Measurements from ENCODE around the gene BORCS5. TPM values are rescaled to one million over a fixed set of nuclear protein-coding genes. Genes with fewer than 3 reads are reported as not detected.
"Not testable (repeated sequence)": the region's sequence is repeated elsewhere in the genome, so short reads cannot be mapped to it uniquely, and the experiment has no call there.

BORCS5 gene
- total RNA-seq, 1 donor from 2014 or later: 17.4 TPM

- H3K36me3 ChIP-seq: no peaks in the 10 kb centered on the region
- no peak for TF ChIP-seq POLR2A (IDR thresholded peaks at IDR 0.05)
- TF ChIP-seq CTCF (IDR thresholded peaks at IDR 0.05): no peak
- TF ChIP-seq POLR2AphosphoS5 (IDR thresholded peaks at IDR 0.05; ENCODE audit: insufficient read depth in 1 of 2, low read depth in 1 of 2): no peak
- H3K27ac ChIP-seq: no peak overlapping the region
- intact Hi-C loops (cut with DNase I): no loop called here
- no peaks in the 10 kb centered on the region for H3K27me3 ChIP-seq
- H3K9me3 ChIP-seq: no peaks in the 10 kb centered on the region
- no peak for DNase-seq (ENCODE audit: extremely low spot score in 2 of 2)
- H3K4me1 ChIP-seq: peaks cover 11% of the 10 kb centered on the region
- no peak overlapping the region for H3K4me3 ChIP-seq
These were observed 49.9 kb downstream of the BORCS5 start for GRCh38 chr12:12406762-12407161.

GRCh38 chr12:12408265-12408690 lies 51.4 kb downstream of the BORCS5 start:
- no peaks in the 10 kb centered on the region for H3K36me3 ChIP-seq
- TF ChIP-seq POLR2AphosphoS5 (IDR thresholded peaks at IDR 0.05; ENCODE audit: insufficient read depth in 1 of 2, low read depth in 1 of 2) (no peak), POLR2A (IDR thresholded peaks at IDR 0.05) (no peak), CTCF (IDR thresholded peaks at IDR 0.05) (no peak)
- H3K4me3 ChIP-seq: no peak overlapping the region
- no peak overlapping the region for H3K27ac ChIP-seq
- peaks cover 11% of the 10 kb centered on the region for H3K4me1 ChIP-seq
- H3K27me3 ChIP-seq: no peaks in the 10 kb centered on the region
- no peaks in the 10 kb centered on the region for H3K9me3 ChIP-seq
- intact Hi-C loops (cut with DNase I): no loop called here
- no peak for DNase-seq (ENCODE audit: extremely low spot score in 2 of 2)

GRCh38 chr12:12409337-12409736 lies 52.5 kb downstream of the BORCS5 start:
- H3K27ac ChIP-seq; DNase-seq (ENCODE audit: extremely low spot score in 2 of 2); intact Hi-C loops (cut with DNase I); H3K36me3 ChIP-seq; H3K4me3 ChIP-seq; H3K9me3 ChIP-seq; H3K27me3 ChIP-seq: not testable (repeated sequence)
- peaks cover 11% of the 10 kb centered on the region for H3K4me1 ChIP-seq

DNA sequence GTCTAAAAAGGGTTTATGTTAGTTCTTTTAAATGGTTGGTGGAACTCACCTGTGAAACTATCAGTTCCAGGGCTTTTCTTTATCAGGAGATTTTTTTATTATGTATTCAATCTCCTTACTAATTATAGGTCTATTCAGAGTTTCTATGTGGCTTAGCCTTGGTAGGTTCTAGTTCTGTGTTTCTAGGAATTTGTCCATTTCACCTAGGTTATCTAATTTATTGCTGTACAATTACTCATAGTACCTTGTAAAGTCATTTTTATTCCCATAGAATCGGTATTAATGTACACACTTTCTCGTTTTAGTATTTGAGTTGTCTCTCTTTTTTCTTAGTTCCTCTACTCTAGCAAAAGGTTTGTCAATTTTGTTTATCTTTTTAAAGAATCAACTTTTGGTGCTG lies 59.0 kb downstream of the BORCS5 start:
- intact Hi-C loops (cut with DNase I): no loop called here
- no peak overlapping the region for H3K4me3 ChIP-seq
- H3K27ac ChIP-seq: no peak overlapping the region
- no peaks in the 10 kb centered on the region for H3K27me3 ChIP-seq
- TF ChIP-seq POLR2A (IDR thresholded peaks at IDR 0.05) (no peak), CTCF (IDR thresholded peaks at IDR 0.05) (no peak), POLR2AphosphoS5 (IDR thresholded peaks at IDR 0.05; ENCODE audit: insufficient read depth in 1 of 2, low read depth in 1 of 2) (no peak)
- no peak for DNase-seq (ENCODE audit: extremely low spot score in 2 of 2)
- H3K4me1 ChIP-seq: no peaks in the 10 kb centered on the region
- no peaks in the 10 kb centered on the region for H3K9me3 ChIP-seq
- no peaks in the 10 kb centered on the region for H3K36me3 ChIP-seq

DNA sequence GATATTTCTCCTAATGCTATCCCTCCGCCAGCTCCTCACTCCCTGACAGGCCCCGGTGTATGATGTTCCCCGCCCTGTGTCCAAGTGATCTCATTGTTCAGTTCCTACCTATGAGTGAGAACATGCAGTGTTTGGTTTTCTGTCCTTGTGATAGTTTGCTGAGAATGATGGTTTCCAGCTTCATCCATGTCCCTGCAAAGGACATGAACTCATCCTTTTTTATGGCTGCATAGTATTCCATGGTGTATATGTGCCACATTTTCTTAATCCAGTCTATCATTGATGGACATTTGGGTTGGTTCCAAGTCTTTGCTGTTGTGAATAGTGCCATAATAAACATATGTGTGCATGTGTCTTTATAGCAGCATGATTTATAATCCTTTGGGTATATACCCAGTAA lies 62.3 kb downstream of the BORCS5 start:
- DNase-seq (ENCODE audit: extremely low spot score in 2 of 2); H3K4me3 ChIP-seq; H3K27ac ChIP-seq; H3K4me1 ChIP-seq; H3K36me3 ChIP-seq; H3K9me3 ChIP-seq; intact Hi-C loops (cut with DNase I); H3K27me3 ChIP-seq: not testable (repeated sequence)

GRCh38 chr12:12423367-12423766 lies 66.5 kb downstream of the BORCS5 start:
- Histone ChIP-seq H3K4me1 (no peaks in the 10 kb centered on the region), H3K27ac (no peak overlapping the region), H3K27me3 (no peaks in the 10 kb centered on the region), H3K4me3 (no peak overlapping the region), H3K36me3 (no peaks in the 10 kb centered on the region), H3K9me3 (no peaks in the 10 kb centered on the region)
- TF ChIP-seq POLR2A (IDR thresholded peaks at IDR 0.05): no peak
- no peak for TF ChIP-seq POLR2AphosphoS5 (IDR thresholded peaks at IDR 0.05; ENCODE audit: insufficient read depth in 1 of 2, low read depth in 1 of 2)
- TF ChIP-seq CTCF (IDR thresholded peaks at IDR 0.05): no peak
- intact Hi-C loops (cut with DNase I): no loop called here
- no peak for DNase-seq (ENCODE audit: extremely low spot score in 2 of 2)
